ENCODE results near the gene GP5. TPM values are rescaled to one million over a fixed set of nuclear protein-coding genes. Genes with fewer than 3 reads are reported as not detected.

The GP5 gene
- total RNA-seq (2021) (not detected in 2 replicates), Bru-seq, nascent RNA (percentile 33 among the genes with signal in this experiment), BruChase-seq, experiment 1, labeled RNA remaining after a 2-hour chase (percentile 19 among the genes with signal in this experiment), BruChase-seq, experiment 2, labeled RNA remaining after a 6-hour chase (percentile 27 among the genes with signal in this experiment)
- long read RNA-seq: 0 reads

GRCh38 chr3:194399166-194399565 lies at the start of gene GP5:
Gene GP5, minus strand, starts transcription at chr3:194399266. Its CDS starts 984 bp downstream, at chr3:194398282.
- Histone ChIP-seq H3K9me3 (ENCODE audit: insufficient read depth, low read depth) (no peaks in the 10 kb centered on the region), H3K27ac (no peak within 1 kb of the TSS), H3K36me3 (ENCODE audit: low read depth) (peaks cover 8% of the 10 kb centered on the region), H3K79me2 (ENCODE audit: low read depth) (no peaks in the 10 kb centered on the region; the same call in 1 of the 2 replicates), H3K4me3 (no peak within 1 kb of the TSS), H3K4me2 (no peak within 1 kb of the TSS), H3K9me2 (ENCODE audit: insufficient read depth) (no peaks in the 10 kb centered on the region), H3K27me3 (ENCODE audit: insufficient read depth, low read depth) (no peaks in the 10 kb centered on the region), H2AFZ (no peak within 1 kb of the TSS), H3K4me1 (replicated peaks; ENCODE audit: insufficient read depth) (no peaks in the 10 kb centered on the region), H3F3A (ENCODE audit: insufficient read depth, low read depth) (peaks cover 32% of the 10 kb centered on the region), H4K20me1 (ENCODE audit: insufficient read depth) (peaks cover 3% of the 10 kb centered on the region)
- CTCF ChIA-PET: no interaction called here
- intact Hi-C loops (cut with micrococcal nuclease; ENCODE audit: unreplicated experiment): no loop called here
- no peak for TF ChIP-seq EZH2 (IDR thresholded peaks at IDR 0.05; ENCODE audit: low read depth)
- no peak for DNase-seq
- POLR2A ChIA-PET (ENCODE audit: unreplicated experiment): interaction anchor here (0.6 kb wide), 1 partner anchor 693 kb away, joined by 7 read pairs; no protein-coding TSS in a partner anchor
- BruUV-seq (replicated peaks): no TSS peak

GRCh38 chr3:194447657-194448056 lies 48.6 kb upstream of the GP5 start:
- POLR2A ChIA-PET (ENCODE audit: unreplicated experiment): interaction anchor here (0.6 kb wide), 1 partner anchor 240 kb away, joined by 4 read pairs; no protein-coding TSS in a partner anchor
- no peaks in the 10 kb centered on the region for H3K27me3 ChIP-seq (ENCODE audit: insufficient read depth, low read depth)
- H3K4me1 ChIP-seq (replicated peaks; ENCODE audit: insufficient read depth): no peaks in the 10 kb centered on the region
- H4K20me1 ChIP-seq (ENCODE audit: insufficient read depth): peaks cover 10% of the 10 kb centered on the region
- no peaks in the 10 kb centered on the region for H3K9me3 ChIP-seq (ENCODE audit: insufficient read depth, low read depth)
- H3K79me2 ChIP-seq (ENCODE audit: low read depth): no peaks in the 10 kb centered on the region; the same call in 1 of the 2 replicates
- H3K36me3 ChIP-seq (ENCODE audit: low read depth): peaks cover 76% of the 10 kb centered on the region
- H3K27ac ChIP-seq: no peak overlapping the region
- intact Hi-C loops (cut with micrococcal nuclease; ENCODE audit: unreplicated experiment): loop anchor here (2.0 kb wide), 1 partner anchor 15 kb away; no protein-coding TSS in a partner anchor
- H3F3A ChIP-seq (ENCODE audit: insufficient read depth, low read depth): peaks cover 69% of the 10 kb centered on the region
- CTCF ChIA-PET: interaction anchor here (0.6 to 1.3 kb wide), 3 partner anchors 15 to 132 kb away, joined by 3 read pairs; no protein-coding TSS in a partner anchor
- TF ChIP-seq EZH2 (IDR thresholded peaks at IDR 0.05; ENCODE audit: low read depth) (no peak), CTCF (conservative IDR thresholded peaks at IDR 0.05) (no peak)
- H2AFZ ChIP-seq: no peak overlapping the region
- no peak overlapping the region for H3K4me2 ChIP-seq
- no TSS peak for BruUV-seq (replicated peaks)
- no peaks in the 10 kb centered on the region for H3K9me2 ChIP-seq (ENCODE audit: insufficient read depth)
- no peak overlapping the region for H3K4me3 ChIP-seq
- no peak for DNase-seq

- BruUV-seq (replicated peaks): no TSS peak
- Histone ChIP-seq H2AFZ (no peak overlapping the region), H4K20me1 (ENCODE audit: insufficient read depth) (peaks cover 14% of the 10 kb centered on the region), H3K27me3 (ENCODE audit: insufficient read depth, low read depth) (no peaks in the 10 kb centered on the region), H3K9me3 (ENCODE audit: insufficient read depth, low read depth) (no peaks in the 10 kb centered on the region), H3F3A (ENCODE audit: insufficient read depth, low read depth) (peaks cover 71% of the 10 kb centered on the region), H3K36me3 (ENCODE audit: low read depth) (peaks cover 77% of the 10 kb centered on the region), H3K4me1 (replicated peaks; ENCODE audit: insufficient read depth) (no peaks in the 10 kb centered on the region), H3K9me2 (ENCODE audit: insufficient read depth) (no peaks in the 10 kb centered on the region), H3K4me3 (no peak overlapping the region), H3K79me2 (ENCODE audit: low read depth) (no peaks in the 10 kb centered on the region; the same call in 1 of the 2 replicates), H3K27ac (no peak overlapping the region), H3K4me2 (no peak overlapping the region)
- peak in 1 of 2 experiments; percentile 65 for DNase-seq
- ChIA-PET CTCF (interaction anchor here (0.6 to 1.3 kb wide), 4 partner anchors 16 to 146 kb away, joined by 3 to 4 read pairs (median 3); no protein-coding TSS in a partner anchor), POLR2A (ENCODE audit: unreplicated experiment) (interaction anchor here (0.6 kb wide), 1 partner anchor 241 kb away, joined by 4 read pairs; no protein-coding TSS in a partner anchor)
- intact Hi-C loops (cut with micrococcal nuclease; ENCODE audit: unreplicated experiment): no loop called here
- TF ChIP-seq EZH2 (IDR thresholded peaks at IDR 0.05; ENCODE audit: low read depth) (no peak), CTCF (conservative IDR thresholded peaks at IDR 0.05) (no peak)
Observed at GRCh38 chr3:194447161-194447560, 48.1 kb upstream of the GP5 start.
